H1 (cell line): ENCODE measurements around the gene QRICH1. TPM values are rescaled to one million over a fixed set of nuclear protein-coding genes. Genes with fewer than 3 reads are reported as not detected.

ENCODE experiments used
- CTCF ChIA-PET: fragments of 300-600 bp; sonication (Branson Sonifier 250); formaldehyde crosslinking; loops from one replicate; lab custom pipeline; 2021; ENCODE audit not compliant: partially characterized antibody; lab: Charles Lee
- POLR2A ChIA-PET: fragments of 300-600 bp; sonication (Branson Sonifier 250); formaldehyde crosslinking; loops from one replicate; lab custom pipeline; 2021; ENCODE audit warnings: inconsistent platforms; ENCODE audit not compliant: partially characterized antibody; lab: Charles Lee
- DNase-seq, 2 experiments: peaks; one replicate each; pipeline versions ENCODE4 v3.0.0 to v3.0.0-alpha.2; 2010 to 2022; ENCODE audit warnings: low spot score in 2 of 2, low read depth in 1 of 2, mixed read lengths in 1 of 2
- FAIRE-seq: peaks from 2 replicates; lab custom pipeline; 2011; peaks lifted over from hg19 to GRCh38; lab: Jason Lieb, UNC
- H2AFZ ChIP-seq: 2 replicates; pipeline ENCODE4 v1.8.1; 2012; ENCODE audit warnings: low read length, inconsistent platforms
- H2AK5ac ChIP-seq: 2 replicates; pipeline ENCODE4 v1.6.1; 2013; ENCODE audit warnings: low read depth, low read length
- H2BK120ac ChIP-seq: replicated peaks from 2 replicates; pipeline ENCODE3; 2013; ENCODE audit warnings: low read depth, low read length, inconsistent platforms
- H2BK12ac ChIP-seq: 2 replicates; pipeline ENCODE4 v1.6.1; 2013; ENCODE audit warnings: low read depth, low read length
- H2BK15ac ChIP-seq: 2 replicates; pipeline ENCODE4 v1.6.1; 2013; ENCODE audit warnings: low read length
- H2BK20ac ChIP-seq: 2 replicates; pipeline ENCODE4 v1.6.1; 2013; ENCODE audit warnings: low read length
- H2BK5ac ChIP-seq: 2 replicates; pipeline ENCODE4 v1.6.1; 2013; ENCODE audit warnings: low read depth, low read length
- H3K14ac ChIP-seq: 2 replicates; pipeline ENCODE4 v1.6.1; 2013; ENCODE audit warnings: inconsistent platforms; ENCODE audit not compliant: insufficient read length
- H3K18ac ChIP-seq: 2 replicates; pipeline ENCODE4 v1.6.1; 2013; ENCODE audit warnings: low read length; ENCODE audit errors: extremely low read depth
- H3K23ac ChIP-seq: 2 replicates; pipeline ENCODE4 v1.6.1; 2013; ENCODE audit warnings: inconsistent platforms; ENCODE audit not compliant: insufficient read length
- H3K23me2 ChIP-seq: 2 replicates; pipeline ENCODE4 v1.6.1; 2013; ENCODE audit warnings: low read depth, low read length
- H3K27ac ChIP-seq: 2 replicates; pipeline ENCODE4 v1.6.1; 2011; ENCODE audit warnings: low read depth, low read length, inconsistent platforms
- H3K27me3 ChIP-seq, 4 experiments: replicated peaks in 1 of 4; 1 replicate in 1 of 4; 2 replicates in 3 of 4; pipeline versions ENCODE4 v1.6.1 to v1.8.1; 2011 to 2013; ENCODE audit warnings: low read length in 3 of 4, mild to moderate bottlenecking in 3 of 4, inconsistent platforms in 2 of 4, mixed read lengths in 2 of 4, moderate library complexity in 1 of 4; ENCODE audit not compliant: control insufficient read depth in 3 of 4, insufficient read depth in 3 of 4; ENCODE audit errors: extremely low read depth in 1 of 4
- H3K36me3 ChIP-seq, 4 experiments: 2 replicates each; pipeline versions ENCODE4 v1.6.1 to v1.8.1; 2011 to 2013; ENCODE audit warnings: mild to moderate bottlenecking in 4 of 4, low read length in 3 of 4, moderate library complexity in 2 of 4, control low read depth in 1 of 4, inconsistent platforms in 1 of 4; ENCODE audit not compliant: insufficient read depth in 4 of 4, control insufficient read depth in 2 of 4
- H3K4ac ChIP-seq: replicated peaks from 2 replicates; pipeline ENCODE3; 2013; ENCODE audit warnings: low read length, low read depth, mixed read lengths, inconsistent platforms; ENCODE audit not compliant: insufficient read length
- H3K4me1 ChIP-seq, 4 experiments: replicated peaks in 1 of 4; 1 replicate in 1 of 4; 2 replicates in 3 of 4; pipeline versions ENCODE4 v1.6.1 to v1.8.1; 2011 to 2013; ENCODE audit warnings: low read length in 3 of 4, inconsistent platforms in 2 of 4, mixed read lengths in 1 of 4; ENCODE audit not compliant: insufficient read depth in 4 of 4, control insufficient read depth in 3 of 4
- H3K4me2 ChIP-seq, 2 experiments: 2 replicates each; pipeline versions ENCODE4 v1.6.1 to v1.8.1; 2011 to 2013; ENCODE audit warnings: low read depth in 2 of 2, low read length in 2 of 2, control low read depth in 1 of 2, inconsistent platforms in 1 of 2, mild to moderate bottlenecking in 1 of 2; ENCODE audit not compliant: insufficient read depth in 1 of 2
- H3K4me3 ChIP-seq, 4 experiments: fragments of 200-600, 300-600 bp in 1 of 4; sonication (generic), shearing (Covaris generic), sonication (Bioruptor Twin) in 1 of 4; 2 replicates each; pipeline versions ENCODE4 v1.5.1 to v1.8.1; 2011 to 2016; ENCODE audit warnings: low read length in 4 of 4, low read depth in 3 of 4, control low read depth in 2 of 4, inconsistent platforms in 2 of 4, mild to moderate bottlenecking in 2 of 4, mixed read lengths in 1 of 4, moderate library complexity in 1 of 4; ENCODE audit not compliant: insufficient read depth in 2 of 4; ENCODE audit errors: extremely low read depth in 1 of 4
- H3K56ac ChIP-seq: replicated peaks from 2 replicates; pipeline ENCODE3; 2013; ENCODE audit warnings: low read depth, mild to moderate bottlenecking, mixed read lengths, low read length, inconsistent platforms; ENCODE audit not compliant: insufficient read length
- H3K79me1 ChIP-seq: 2 replicates; pipeline ENCODE4 v1.6.1; 2013; ENCODE audit warnings: low read depth, low read length, control low read depth
- H3K79me2 ChIP-seq, 2 experiments: 2 replicates each; pipeline versions ENCODE4 v1.6.1 to v1.8.1; 2012 to 2013; ENCODE audit warnings: low read length in 2 of 2, mild to moderate bottlenecking in 2 of 2, inconsistent platforms in 1 of 2; ENCODE audit not compliant: insufficient read depth in 2 of 2, control insufficient read depth in 1 of 2
- H3K9ac ChIP-seq, 4 experiments: replicated peaks in 1 of 4; 1 replicate in 1 of 4; 2 replicates in 3 of 4; pipeline versions ENCODE4 v1.6.1 to v1.8.1; 2011 to 2013; ENCODE audit warnings: low read depth in 3 of 4, low read length in 3 of 4, control low read depth in 2 of 4, mild to moderate bottlenecking in 2 of 4, moderate library complexity in 2 of 4, inconsistent platforms in 1 of 4; ENCODE audit errors: extremely low read depth in 1 of 4
- H3K9me3 ChIP-seq, 2 experiments: 2 replicates each; pipeline versions ENCODE4 v1.6.1 to v1.8.1; 2012 to 2013; ENCODE audit warnings: mild to moderate bottlenecking in 2 of 2, moderate library complexity in 2 of 2, control low read depth in 1 of 2, inconsistent platforms in 1 of 2, low read depth in 1 of 2, low read length in 1 of 2, mixed read lengths in 1 of 2; ENCODE audit not compliant: insufficient read depth in 2 of 2
- H4K20me1 ChIP-seq, 2 experiments: replicated peaks in 1 of 2; 2 replicates each; pipeline versions ENCODE3 to v1.8.1; 2011 to 2013; ENCODE audit warnings: inconsistent platforms in 2 of 2, low read length in 2 of 2, mild to moderate bottlenecking in 1 of 2; ENCODE audit not compliant: insufficient read depth in 2 of 2, control insufficient read depth in 1 of 2
- H4K5ac ChIP-seq: 2 replicates; pipeline ENCODE4 v1.6.1; 2013; ENCODE audit warnings: low read length, low read depth, mixed read lengths, inconsistent platforms; ENCODE audit not compliant: insufficient read length
- H4K8ac ChIP-seq: 2 replicates; pipeline ENCODE4 v1.8.0; 2013; ENCODE audit warnings: mild to moderate bottlenecking, moderate library complexity, low read length, inconsistent platforms; ENCODE audit not compliant: insufficient read depth; ENCODE audit errors: extremely low read depth
- H4K91ac ChIP-seq: replicated peaks from 2 replicates; pipeline ENCODE3; 2013; ENCODE audit warnings: low read length, mixed read lengths, inconsistent platforms; ENCODE audit not compliant: insufficient read length
- ASH2L ChIP-seq: fragments of 200-600, 300-600 bp; sonication (generic); IDR thresholded peaks from one replicate; pipeline ENCODE4 v1.7.1; 2017; ENCODE audit warnings: low read length
- CTBP2 ChIP-seq: IDR thresholded peaks from 2 replicates; pipeline ENCODE4 v1.7.0; 2011; ENCODE audit warnings: borderline replicate concordance, mild to moderate bottlenecking, moderate library complexity, mixed read lengths, low read length; ENCODE audit not compliant: insufficient read depth, insufficient read length
- KDM4A ChIP-seq: IDR thresholded peaks from one replicate; pipeline ENCODE4 v1.7.1; 2012; ENCODE audit warnings: low read depth, mild to moderate bottlenecking, moderate library complexity, low read length, inconsistent platforms; ENCODE audit not compliant: severe bottlenecking
- KDM5A ChIP-seq: fragments of 200-600 bp; IDR thresholded peaks from 2 replicates; pipeline ENCODE4 v1.7.1; 2012; ENCODE audit warnings: mild to moderate bottlenecking, low read length, inconsistent platforms, mixed read lengths
- POLR2A ChIP-seq, 2 experiments: IDR thresholded peaks; 1 replicate in 1 of 2; 2 replicates in 1 of 2; pipeline ENCODE4 v1.6.1; 2011; ENCODE audit warnings: low read depth in 2 of 2, low read length in 2 of 2, mild to moderate bottlenecking in 2 of 2; ENCODE audit errors: control extremely low read depth in 1 of 2
- RFX5 ChIP-seq: IDR thresholded peaks from 2 replicates; pipeline ENCODE4 v1.6.1; 2011; ENCODE audit warnings: low read depth, low read length, improper control_type of control experiment, borderline replicate concordance
- RNF2 ChIP-seq: fragments of 200-900, 300-1000 bp; sonication (generic); IDR thresholded peaks from 2 replicates; pipeline ENCODE4 v1.7.1; 2016; ENCODE audit warnings: borderline replicate concordance, low read depth, mild to moderate bottlenecking, antibody characterized with exemption, low read length; ENCODE audit not compliant: poor library complexity, severe bottlenecking; ENCODE audit errors: missing control alignments
- SAP30 ChIP-seq: fragments of 300-600 bp; sonication (generic); IDR thresholded peaks from 2 replicates; pipeline ENCODE4 v1.7.1; 2012; ENCODE audit warnings: low read length, moderate library complexity, mild to moderate bottlenecking, inconsistent platforms; ENCODE audit not compliant: insufficient read depth, insufficient replicate concordance
- SIX5 ChIP-seq: IDR thresholded peaks from 2 replicates; pipeline ENCODE4 v1.6.1; 2011; ENCODE audit warnings: mild to moderate bottlenecking, low read depth, low read length
- WGBS, 2 experiments: shearing (Covaris generic) in 1 of 2; methylation state at CpG; one replicate each; pipeline versions ENCODE4 v1.1.6 to v1.1.7; 2013 to 2015; ENCODE audit warnings: low lambda C conversion rate in 2 of 2, mixed read lengths in 2 of 2, inconsistent platforms in 1 of 2, low coverage in 1 of 2, missing lambda C conversion rate in 1 of 2; ENCODE audit not compliant: insufficient replicate concordance in 2 of 2, insufficient coverage in 1 of 2, insufficient read length in 1 of 2; ENCODE audit errors: extremely low coverage in 1 of 2, missing lambda C conversion rate in 1 of 2; 5-methylcytosine and 5-hydroxymethylcytosine counted together
- polyA plus RNA-seq, 7 experiments: library from polyadenylated mRNA; depleted of rRNA in 3 of 7; stranded (reverse) in 5 of 7; unstranded in 2 of 7; fragments of >200 nt in 5 of 7; fragments of 200-250 nt in 2 of 7; gene quantifications; 1 replicate in 5 of 7; 2 replicates in 1 of 7; 4 replicates in 1 of 7; pipeline versions ENCODE4 v1.2.1 to v1.2.3, GENCODE V29; 2011 to 2013; ENCODE audit warnings: missing spikeins in 2 of 7, mixed read lengths in 2 of 7
- total RNA-seq: library from RNA; stranded (reverse); fragmentation: NEBNext Ultra II Directional; extraction: Animal tissue kit (Norgen Biotek cat#: 25700); gene quantifications from 2 replicates; pipeline ENCODE4 v1.2.1, GENCODE V29; 2021
- TF ChIP-seq, protein P1 (sequence below), 3 experiments: IDR thresholded peaks; 1 replicate in 2 of 3; 2 replicates in 1 of 3; pipeline versions ENCODE4 v1.5.1 to v1.6.1; 2011; ENCODE audit warnings: low read length in 3 of 3, mild to moderate bottlenecking in 3 of 3, inconsistent platforms in 2 of 3, low read depth in 1 of 3, moderate library complexity in 1 of 3; ENCODE audit not compliant: insufficient read depth in 1 of 3; ENCODE audit errors: control extremely low read depth in 1 of 3

QRICH1 gene
- total and polyA plus RNA-seq, 2 of the 8 experiments (the other 6 are each of a cell fraction or from before 2014, with no cell fraction given), result 128 to 142 TPM

DNA sequence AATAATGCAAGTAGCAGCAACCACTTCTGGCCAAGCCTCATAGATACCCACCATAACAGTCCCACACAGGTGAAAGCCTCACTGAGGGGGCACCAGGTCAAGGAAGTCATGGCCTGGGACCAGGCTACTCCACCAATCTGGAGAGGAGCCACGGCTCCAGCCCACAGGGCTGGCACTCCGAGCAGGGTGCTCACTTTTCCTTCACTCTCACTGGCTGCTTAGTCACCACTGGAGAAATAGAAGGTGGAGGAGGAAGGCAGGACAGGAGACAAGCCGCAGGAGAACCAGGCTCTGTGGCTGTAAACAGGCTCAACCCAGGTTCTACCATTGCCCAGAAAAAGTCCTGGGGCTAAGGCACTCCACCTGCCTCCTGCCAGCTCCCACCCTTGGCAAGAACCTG is 25.6 kb upstream of the QRICH1 start:
- Histone ChIP-seq H3K18ac (no peak overlapping the region), H3K36me3 (peaks cover 18 to 58% (median 47%) of the 10 kb centered on the region in 4 experiments), H3K79me1 (peaks cover 9% of the 10 kb centered on the region), H3K4ac (no peak overlapping the region), H4K20me1 (peaks cover 0 to 13% of the 10 kb centered on the region in 2 experiments), H2BK20ac (no peak overlapping the region), H3K56ac (no peak overlapping the region), H3K14ac (no peak overlapping the region), H3K4me2 (peak overlapping the region; percentile 92 to 99), H3K4me3 (peak overlapping the region in 3 of 4 experiments; percentile 83 to 92 (median 86); a peak in 6 of 8 replicates), H3K23me2 (peaks cover 5% of the 10 kb centered on the region), H3K27ac (no peak overlapping the region), H2BK12ac (no peak overlapping the region), H2BK15ac (no peak overlapping the region), H3K9ac (peak overlapping the region in 3 of 4 experiments; percentile 44 to 94 (median 92); a peak in 3 of 7 replicates), H3K27me3 (no peaks in the 10 kb centered on the region), H2AK5ac (no peak overlapping the region), H4K5ac (no peak overlapping the region), H2BK5ac (no peak overlapping the region), H2AFZ (no peak overlapping the region), H3K9me3 (no peaks in the 10 kb centered on the region), H3K4me1 (peaks cover 0 to 11% (median 6%) of the 10 kb centered on the region in 4 experiments; a peak in 5 of 7 replicates), H3K79me2 (peaks cover 0 to 10% of the 10 kb centered on the region in 2 experiments; a peak in 2 of 4 replicates), H3K23ac (no peak overlapping the region), H4K91ac (no peak overlapping the region), H4K8ac (no peak overlapping the region), H2BK120ac (no peak overlapping the region)
- ChIA-PET POLR2A (interaction anchor here (1.1 to 25.5 kb wide), 7 partner anchors 9 to 123 kb away, joined by 3 to 508 read pairs (median 5); partner anchors contain the start of genes IMPDH2, LAMB2, QARS1 and QRICH1), CTCF (interaction anchor here (0.9 to 4.4 kb wide), 6 partner anchors 8 to 97 kb away, joined by 3 to 20 read pairs (median 4); partner anchors contain the start of genes LAMB2 and NDUFAF3)
- DNase-seq (no peak), FAIRE-seq (no peak)
- no peak for TF ChIP-seq ASH2L
- TF ChIP-seq, protein P1, sequence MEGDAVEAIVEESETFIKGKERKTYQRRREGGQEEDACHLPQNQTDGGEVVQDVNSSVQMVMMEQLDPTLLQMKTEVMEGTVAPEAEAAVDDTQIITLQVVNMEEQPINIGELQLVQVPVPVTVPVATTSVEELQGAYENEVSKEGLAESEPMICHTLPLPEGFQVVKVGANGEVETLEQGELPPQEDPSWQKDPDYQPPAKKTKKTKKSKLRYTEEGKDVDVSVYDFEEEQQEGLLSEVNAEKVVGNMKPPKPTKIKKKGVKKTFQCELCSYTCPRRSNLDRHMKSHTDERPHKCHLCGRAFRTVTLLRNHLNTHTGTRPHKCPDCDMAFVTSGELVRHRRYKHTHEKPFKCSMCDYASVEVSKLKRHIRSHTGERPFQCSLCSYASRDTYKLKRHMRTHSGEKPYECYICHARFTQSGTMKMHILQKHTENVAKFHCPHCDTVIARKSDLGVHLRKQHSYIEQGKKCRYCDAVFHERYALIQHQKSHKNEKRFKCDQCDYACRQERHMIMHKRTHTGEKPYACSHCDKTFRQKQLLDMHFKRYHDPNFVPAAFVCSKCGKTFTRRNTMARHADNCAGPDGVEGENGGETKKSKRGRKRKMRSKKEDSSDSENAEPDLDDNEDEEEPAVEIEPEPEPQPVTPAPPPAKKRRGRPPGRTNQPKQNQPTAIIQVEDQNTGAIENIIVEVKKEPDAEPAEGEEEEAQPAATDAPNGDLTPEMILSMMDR (IDR thresholded peaks at IDR 0.05; ENCODE audit: control extremely low read depth in 1 of 3, insufficient read depth in 1 of 3, low read depth in 1 of 3, low read length in 3 of 3), result no peak
- TF ChIP-seq KDM4A, result no peak
- TF ChIP-seq CTBP2, result no peak
- no peak for TF ChIP-seq SIX5
- TF ChIP-seq RNF2, result no peak
- TF ChIP-seq SAP30, result no peak
- TF ChIP-seq RFX5, result no peak
- TF ChIP-seq POLR2A (IDR thresholded peaks at IDR 0.05; ENCODE audit: control extremely low read depth in 1 of 2, low read depth in 2 of 2, low read length in 2 of 2), result no peak
- no peak for TF ChIP-seq KDM5A
- WGBS, 2 experiments, result 86% methylated on average over 3 of the region's 3 CpGs; no CpG with 5 or more reads in 1 of the 2 experiments
